ENCODE results near the gene SMC3.
"Not testable (repeated sequence)": the region's sequence is repeated elsewhere in the genome, so short reads cannot be mapped to it uniquely, and the experiment has no call there.

SMC3 gene

DNA sequence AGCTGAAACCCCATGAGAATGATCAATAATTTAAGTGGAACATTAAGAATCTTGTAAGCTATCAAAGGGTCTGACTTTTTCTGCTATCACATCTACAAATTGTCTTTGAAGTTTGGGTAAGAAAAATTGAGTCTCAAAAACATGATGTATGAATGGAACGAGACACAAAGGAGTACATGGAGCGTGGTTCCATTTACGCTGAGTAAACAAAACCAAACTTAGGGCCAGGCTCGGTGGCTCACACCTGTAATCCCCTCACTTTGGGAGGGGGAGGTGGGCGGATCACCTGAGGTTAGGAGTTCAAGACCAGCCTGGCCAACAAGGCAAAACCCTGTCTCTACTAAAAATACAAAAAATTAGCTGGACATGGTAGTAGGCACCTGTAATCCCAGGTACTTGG is 24.3 kb downstream of the SMC3 start:
- no peak for DNase-seq

DNA sequence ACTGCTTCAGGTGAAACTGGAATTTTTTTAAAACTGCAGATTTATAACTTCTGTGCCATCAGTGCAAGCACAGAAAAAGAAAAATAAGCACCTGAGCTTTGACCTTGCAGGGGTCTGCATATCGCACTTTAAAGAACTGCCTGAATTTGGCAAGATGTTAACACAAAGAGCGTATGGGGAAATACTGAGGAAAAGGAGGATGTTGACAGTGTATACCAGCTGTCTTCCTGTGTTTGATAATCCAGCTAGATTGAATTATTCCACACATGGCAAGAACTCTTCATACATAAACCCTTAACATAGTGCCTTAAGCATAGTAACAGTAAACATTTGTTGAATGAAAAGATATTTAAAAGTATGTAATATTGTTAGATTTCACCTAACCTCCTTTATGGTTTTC is 30.0 kb downstream of the SMC3 start:
- no peak for DNase-seq

DNA sequence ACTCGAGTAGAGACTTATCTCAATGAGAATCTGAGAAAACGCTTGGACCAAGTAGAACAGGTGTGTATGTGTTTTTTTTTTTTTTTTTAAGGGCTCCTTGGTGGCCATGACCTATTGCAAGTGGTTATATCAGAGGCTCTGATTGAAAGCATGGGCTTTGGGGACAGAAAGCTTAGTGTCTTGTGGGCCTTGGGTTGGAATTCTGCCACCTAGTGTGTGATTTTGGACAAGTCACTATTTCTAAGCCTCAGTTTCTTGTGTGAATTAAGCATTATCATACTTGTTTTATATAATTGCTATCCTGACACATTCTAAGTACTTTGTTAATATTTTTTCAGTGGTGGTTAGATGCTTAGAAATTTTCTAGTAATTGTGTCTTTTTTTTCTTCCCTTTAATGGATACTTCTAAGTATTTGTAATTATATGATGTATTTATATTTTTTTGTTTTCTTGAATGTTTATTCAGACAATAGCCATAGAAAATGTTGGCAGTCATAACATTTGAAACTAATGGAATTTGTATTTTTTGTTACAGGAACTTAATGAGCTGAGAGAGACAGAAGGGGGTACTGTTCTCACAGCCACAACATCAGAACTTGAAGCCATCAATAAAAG is 33.1 kb downstream of the SMC3 start:
- peak; percentile 80 for DNase-seq

DNA sequence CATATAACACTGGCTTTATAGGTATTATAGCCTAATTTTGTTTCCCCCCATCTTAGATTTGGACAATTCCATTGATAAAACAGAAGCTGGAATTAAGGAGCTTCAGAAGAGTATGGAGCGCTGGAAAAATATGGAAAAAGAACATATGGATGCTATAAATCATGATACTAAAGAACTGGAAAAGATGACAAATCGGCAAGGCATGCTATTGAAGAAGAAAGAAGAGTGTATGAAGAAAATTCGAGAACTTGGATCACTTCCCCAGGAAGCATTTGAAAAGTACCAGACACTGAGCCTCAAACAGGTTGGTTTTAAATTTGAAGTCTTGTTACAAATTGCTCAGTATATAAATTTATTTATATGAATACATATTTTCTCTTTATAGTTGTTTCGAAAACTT is 34.1 kb downstream of the SMC3 start:
- no peak for DNase-seq

DNA sequence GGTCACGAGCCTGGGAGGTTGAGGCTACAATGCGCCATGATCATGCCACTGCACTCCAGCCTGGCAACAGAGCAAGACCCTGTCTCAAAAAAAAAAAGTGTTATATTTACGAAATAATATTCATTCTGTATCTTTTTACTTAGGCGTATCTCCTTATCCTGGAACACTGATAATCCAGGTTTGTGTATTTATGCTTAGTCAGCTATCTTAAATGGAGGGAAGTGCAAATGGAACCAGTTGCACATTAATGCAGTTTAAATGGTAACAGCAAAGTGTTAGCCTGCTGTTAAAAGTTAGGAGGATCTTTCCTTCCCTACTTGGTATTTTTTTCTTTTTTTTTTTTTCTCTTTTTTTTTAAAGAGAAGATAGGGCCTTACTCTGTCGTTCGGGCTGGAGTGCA is 40.6 kb downstream of the SMC3 start:
- DNase-seq: no peak

DNA sequence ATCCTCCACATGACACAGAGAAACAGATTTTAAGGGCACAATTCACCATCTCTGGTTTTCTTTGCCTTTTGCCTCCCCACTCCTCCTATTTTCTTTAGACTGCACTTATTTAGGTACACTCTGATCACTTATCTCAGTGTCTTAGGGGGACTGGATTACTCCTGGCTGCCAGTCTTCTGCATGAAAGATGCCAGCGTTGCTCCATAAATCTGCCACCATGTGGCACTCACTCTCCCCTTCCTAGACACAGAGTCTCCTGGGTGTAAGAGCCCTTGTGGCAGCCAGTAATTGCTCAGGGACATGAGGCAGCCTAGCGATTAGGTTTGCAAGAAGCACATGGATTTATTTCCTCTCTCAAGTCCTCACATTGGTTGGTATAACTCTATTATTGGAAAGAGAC is 42.1 kb downstream of the SMC3 start:
- peak; percentile 34 for DNase-seq

DNA sequence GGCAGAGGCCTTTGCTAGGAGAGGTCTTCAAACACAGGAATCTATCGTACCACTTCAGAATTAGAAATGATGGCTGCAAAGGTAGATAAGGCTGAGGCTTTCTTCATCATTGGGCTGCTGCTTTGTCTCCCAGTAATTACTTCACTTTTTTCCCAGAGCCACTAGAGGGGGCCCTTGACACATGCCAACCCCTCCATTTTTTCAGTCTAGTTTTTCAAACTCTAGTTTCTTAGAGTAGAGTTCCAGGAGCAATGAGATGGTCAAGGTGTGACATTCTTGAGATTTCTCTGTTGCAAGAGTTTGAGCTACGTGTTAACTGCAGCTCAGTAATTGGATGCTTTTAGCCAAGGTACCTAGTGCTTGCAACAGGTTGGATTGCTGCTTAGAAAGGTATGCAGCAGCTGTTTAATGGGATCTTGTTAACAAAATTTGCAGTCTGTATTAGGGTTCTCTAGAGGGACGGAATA is 42.8 kb downstream of the SMC3 start:
- DNase-seq: peak; percentile 86

DNA sequence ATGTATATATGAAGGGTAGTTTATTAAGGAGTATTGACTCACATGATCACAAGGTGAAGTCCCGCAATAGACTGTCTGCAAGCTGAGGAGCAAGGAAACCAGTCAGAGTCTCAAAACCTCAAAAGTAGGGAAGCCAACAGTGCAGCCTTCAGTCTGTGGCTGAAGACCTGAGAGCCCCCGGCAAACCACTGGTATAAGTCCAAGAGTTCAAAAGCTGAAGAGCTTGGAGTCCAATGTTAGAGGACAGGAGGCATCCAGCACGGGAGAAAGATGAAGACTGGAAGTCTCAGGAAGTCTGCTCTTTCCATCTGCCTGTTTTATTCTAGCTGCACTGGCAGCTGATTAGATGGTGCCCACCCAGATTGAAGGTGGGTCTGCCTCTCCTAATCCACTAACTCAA is 43.3 kb downstream of the SMC3 start:
- DNase-seq: not testable (repeated sequence)

DNA sequence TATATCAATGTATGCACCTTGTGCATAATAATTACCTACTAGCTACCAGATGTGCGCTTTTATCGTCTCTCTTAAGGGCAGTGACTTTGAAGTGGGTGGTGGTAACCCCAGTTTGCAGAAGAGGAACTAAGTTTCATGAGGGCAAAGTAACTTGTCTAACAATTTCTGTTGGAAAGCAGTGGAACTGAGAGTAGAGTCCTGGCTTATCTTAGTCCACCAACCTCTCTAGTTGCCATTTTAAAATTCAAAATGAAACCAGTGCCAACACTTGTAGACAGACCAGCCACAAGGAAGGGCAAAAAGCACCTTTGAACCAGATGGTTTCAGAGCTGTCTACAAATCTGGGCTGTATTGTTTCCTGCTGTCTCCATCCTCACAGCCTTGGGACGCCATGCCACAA is 44.6 kb downstream of the SMC3 start:
- no peak for DNase-seq

DNA sequence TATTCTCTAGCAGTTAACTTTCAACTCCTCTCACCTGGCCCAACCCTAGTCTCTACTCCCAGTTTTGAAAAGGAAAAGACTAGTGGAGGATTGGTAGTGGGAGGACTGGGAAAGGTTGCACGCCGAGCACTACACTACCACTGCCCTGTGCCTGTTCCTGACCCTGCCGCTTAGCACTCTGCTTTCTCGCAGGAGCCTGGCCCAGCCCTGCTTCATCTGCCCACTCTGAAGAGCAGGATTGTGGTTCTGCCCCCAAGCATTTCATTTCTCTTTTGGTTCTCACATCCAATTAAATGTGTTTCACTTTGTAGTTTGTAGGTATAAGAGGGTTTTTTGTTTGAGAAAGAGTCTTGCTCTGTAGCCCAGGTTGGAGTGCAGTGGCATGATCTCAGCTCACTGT is 45.1 kb downstream of the SMC3 start:
- no peak for DNase-seq

DNA sequence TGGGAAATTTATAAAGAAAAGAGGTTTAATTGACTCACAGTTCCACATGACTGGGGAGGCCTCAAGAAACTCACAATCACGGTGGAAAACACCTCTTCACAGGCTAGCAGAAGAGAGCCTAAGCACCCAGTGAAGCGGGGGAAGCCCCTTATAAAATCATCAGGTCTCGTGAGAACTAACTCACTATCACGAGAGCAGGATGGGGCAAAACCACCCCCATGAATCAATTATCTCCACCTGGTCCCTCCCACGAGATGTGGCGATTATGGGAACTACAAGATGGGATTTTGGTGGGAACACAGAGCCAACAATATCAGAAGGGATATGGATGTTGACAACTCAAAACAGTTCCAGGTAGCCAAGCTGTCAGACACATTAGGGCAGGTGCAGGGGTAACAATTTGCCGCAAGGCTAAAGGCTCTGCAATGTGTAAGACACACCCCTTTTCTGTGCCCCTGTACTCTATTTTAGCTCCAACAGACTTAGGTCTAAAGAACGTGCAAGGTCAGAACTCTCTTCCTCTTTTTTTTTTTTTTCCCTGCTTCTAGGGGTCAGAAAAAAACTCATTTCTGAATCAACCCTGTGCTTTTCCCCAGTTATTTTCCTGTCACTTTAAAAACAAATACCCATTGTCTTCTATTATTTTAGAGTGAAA is 46.0 kb downstream of the SMC3 start:
- DNase-seq: no peak

DNA sequence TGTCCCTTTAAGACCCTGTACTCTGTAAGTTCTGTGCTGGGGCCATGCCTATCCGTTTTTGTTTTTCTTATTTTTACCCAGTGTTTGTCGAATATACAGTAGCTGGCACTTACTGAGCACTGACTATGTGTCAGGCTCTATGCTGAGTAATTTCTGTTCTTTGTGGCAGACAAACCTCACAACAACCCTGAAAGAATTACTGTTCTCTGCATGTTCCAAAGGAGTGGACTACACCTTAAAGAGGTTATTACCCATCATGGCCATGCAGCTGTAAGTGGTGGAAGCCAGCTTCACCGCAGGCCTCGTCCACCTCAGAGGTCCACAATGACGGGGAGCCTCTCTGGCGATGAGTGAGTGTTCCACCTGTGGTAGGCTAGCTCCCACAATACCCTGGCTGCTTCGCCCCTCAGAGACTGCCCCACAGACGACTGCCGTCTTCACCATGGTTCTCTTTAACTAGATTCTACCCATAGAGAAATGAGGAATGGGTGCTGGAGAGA is 46.6 kb downstream of the SMC3 start:
- no peak for DNase-seq

DNA sequence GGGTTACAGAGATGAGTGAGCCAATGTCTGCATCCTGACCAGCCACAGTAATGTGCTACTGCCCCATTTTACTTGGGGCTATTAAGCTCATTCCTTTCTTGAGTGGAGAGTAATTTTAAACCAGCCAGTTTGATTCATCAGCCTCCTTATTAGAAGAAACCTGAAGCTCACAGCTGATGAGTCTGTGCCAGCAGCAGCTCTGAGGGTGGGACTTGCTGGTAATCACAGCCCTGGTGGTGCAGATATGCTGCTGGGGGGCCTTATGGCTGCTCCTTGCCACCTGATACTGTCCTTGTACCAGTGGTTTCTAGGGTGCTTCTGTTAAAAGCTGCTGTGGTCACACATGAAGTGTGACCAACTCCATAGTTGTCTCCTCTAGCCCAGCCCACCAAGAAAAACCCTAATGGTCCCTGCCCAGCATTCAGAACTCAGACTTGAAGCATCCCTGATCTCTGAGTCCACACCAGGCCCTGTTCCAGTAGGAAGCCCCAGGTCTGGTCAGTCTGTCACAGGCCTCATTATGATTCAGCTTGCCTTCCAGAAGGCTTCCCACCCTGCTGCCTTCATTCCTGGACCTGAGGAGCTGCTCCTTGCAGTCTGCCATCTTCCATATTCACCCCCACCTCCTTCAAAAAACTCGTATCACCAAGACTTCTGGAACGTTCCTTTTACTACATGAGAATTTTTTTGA is 47.7 kb downstream of the SMC3 start:
- no peak for DNase-seq

DNA sequence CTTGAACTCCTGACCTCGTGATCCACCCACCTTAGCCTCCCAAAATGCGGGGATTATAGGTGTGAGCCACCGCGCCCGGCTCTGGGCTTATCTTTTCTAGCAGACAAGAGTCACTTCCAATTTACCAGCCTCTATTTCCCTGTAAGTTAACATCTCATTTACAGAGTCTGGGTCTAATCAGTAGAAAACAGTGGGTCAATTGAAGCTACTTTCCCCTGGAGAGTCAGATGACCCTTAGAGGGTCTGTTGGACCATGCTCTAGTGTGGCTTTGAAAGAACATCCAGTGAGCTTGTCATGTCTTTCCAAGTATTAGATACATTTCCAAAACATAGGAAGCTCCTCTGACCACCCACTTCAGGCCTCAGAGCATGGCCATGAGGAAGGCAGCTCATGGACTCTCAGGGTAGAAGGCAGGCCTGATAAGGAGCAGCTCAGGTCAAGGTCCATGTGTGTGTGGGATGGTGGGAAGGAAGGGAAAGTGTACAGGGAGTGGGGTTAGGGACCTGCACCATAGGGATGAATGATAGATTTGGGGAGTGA is 49.1 kb downstream of the SMC3 start:
- no peak for DNase-seq

DNA sequence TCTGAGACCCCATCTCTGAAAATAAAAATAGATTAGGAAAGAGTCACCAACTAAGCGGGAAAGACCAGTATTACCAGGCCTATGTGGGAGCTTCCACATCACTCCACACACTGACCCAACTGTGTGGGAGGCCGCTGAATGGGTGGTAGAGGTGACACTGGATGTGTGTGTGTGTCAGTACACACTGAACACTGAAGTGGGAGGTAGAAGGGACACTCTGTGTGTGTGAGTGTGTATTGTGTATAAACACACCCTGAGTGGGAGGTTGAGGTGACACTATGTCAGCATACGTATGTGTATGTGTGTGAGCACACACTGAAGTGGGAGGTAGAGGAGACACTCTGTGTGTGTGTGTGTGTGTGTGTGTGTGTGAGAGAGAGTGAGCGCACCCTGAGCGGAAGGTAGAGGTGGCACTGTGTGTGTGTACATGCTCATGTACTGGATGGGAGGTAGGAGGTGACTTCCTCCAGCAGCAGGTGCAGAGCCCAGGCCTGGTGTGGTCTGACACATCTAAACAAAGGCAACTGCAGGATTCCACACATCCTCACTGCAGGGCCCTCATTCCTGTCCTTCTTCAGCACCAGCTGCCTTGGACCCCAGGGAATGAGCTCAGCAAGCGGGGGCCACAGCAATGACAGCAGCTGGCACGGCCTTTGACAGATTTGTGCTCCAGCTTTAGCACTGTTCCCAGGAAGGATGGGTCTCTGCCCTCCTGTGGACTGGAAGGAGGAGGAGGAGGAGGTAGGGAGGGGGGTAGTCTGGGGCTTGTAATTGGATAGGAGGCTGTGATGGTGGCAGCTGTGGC is 50.1 kb downstream of the SMC3 start:
- DNase-seq: peak; percentile 69

DNA sequence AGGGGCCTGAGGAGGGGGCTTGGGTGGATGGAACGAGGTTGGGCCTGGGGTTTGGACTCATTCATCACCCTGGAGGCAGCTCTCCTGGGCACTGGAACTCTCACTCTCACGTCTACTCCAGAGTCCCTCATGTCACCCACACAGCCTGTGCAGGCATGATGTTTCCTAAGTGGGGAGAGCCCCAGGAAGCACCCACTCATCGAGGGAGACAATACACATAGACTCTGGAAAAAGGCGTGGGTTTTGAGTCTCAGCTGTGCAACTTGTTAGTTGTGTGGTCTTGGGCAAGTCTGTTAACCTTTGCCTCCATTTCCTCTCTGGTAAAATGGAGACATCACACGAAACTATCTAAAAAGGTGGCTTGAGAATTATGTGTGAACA is 50.7 kb downstream of the SMC3 start:
- no peak for DNase-seq

DNA sequence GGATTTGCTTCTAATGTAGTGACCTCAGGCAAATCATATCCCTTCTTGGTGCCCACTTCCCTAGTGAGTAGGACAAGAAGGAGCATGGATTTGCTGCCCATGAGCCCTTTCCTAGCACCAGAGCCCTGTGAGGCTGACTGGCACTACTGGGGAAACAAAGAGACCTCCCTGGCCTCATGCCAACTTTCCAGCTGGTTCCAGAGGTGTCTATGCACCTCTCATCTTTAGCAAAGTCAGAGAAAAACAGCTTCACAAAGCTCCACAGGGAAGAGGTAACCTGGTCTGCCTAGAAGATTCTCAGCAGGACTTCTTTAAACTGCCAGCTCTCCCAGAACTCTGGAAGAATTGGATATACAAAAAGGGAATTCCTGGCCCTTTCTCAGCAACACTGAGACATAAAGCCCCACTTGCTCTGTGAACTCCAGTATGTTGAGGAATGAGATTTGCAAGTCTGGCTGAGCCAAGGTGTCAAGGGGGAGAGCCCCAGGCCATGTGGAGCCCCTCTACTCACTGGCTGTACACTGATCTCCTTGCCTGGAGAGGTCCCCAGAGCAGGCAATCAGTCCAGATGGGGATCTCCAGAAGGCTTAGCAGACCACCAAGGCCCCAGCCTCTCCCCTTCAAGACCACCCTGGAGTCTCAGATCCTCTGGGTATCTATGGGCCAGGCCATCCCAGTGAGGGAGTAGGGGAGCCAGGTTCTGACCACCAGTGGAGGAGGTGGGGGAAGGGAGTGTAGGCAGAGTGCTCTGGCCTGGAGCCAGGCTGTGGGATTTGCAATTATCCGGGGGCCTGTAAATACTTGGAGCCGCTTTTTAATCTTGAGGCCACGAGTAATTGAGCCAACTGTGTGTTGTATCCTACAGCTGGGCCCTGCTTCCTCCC is 52.3 kb downstream of the SMC3 start:
- peak; percentile 48 for DNase-seq

DNA sequence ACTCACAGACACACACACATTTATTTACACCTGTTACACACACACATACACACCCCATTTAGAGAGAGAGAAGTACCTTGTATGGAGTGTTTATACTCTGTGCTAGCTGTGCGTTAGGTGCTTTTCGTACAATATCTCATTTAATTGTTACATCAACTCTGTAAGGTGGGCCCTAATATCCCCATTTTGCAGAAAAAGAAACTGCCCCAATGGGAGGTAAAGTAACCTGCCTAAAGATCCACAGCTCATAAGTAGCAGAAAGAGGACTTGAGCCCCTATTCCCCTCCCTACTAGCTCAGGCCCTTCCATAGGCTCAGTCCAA is 52.9 kb downstream of the SMC3 start:
- no peak for DNase-seq

DNA sequence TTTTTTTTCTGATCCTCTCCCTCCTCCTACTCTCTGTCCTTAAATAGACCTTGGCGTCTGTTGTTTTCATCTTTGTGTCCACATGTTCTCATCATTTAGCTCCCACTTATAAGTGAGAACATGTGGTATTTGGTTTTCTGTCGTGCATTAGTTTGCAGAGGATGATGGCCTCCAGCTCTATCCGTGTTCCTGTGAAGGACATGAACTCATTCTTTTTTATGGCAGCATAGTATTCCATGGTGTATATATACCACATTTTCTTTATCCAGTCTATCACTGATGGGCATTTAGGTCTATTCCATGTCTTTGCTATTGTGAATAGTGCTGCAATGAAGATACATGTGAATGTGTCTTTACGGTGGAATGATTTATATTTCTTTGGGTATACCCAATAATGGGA is 55.8 kb downstream of the SMC3 start:
- not testable (repeated sequence) for DNase-seq

DNA sequence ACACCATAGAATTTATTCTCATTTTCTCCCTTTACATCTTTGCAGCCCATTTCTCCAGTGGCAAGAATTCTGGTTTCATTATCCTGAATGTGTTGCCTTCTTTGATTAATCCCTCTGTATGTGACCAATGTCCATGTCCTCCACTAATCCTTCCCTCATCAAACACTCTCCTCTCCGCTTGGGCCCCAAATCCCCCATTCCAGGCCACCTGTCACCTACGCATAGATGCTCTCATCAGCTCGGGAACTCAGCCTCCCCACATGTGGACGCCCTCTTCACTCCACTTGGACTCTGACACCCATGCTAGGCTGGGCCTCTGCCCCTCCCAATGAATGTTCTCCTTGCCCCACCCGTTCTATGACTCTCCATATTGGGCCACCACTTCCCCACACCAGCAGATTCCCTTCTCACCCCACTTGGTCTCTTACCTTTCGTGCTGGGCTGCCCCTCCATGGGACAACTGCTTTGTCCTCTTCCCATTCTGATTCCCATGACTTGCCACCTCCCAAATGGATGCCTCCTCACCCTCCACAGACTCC is 57.9 kb downstream of the SMC3 start:
- no peak for DNase-seq

DNA sequence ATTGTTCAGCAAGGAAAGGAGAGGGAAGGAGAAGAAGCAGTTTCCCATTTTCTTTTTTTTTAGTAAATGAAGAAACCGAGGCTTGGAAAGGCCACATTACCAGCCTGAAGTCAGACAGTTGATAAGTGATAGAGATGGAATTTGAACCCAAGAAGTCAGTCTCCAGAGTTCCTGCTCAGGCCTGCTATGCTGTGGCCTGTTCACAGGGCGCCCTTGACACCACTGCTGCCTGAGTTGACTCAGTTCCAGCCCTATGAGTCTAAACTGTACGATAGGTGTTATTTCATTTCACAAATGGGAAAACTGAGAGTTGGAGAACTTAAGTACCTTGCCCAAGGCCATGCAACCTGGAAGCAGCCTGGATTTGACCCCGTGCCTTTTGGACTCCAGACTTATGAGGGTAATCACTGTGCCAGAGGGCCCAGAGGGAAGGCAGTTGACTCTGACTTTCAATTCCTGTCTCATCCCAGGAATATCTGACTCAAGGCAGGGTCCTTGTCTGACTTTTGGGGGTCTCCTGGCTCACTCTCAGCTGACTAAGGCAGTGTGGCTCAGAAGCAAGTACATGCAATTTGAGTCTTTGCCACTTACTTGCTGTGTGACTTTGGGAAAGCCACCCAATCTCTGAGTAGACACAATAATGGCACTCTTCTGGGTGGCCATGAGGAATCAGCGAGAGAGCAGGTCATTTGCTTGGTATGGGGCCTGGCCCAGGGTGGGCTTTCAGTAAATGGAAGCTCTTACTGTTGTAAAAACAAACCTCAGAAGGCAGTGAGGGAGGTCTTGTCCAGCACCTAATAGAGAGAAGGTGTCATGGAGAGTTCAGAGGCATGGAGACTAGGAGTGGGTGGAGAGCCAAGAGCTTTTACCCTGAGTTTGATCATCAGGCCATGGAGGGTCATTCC is 58.7 kb downstream of the SMC3 start:
- DNase-seq: no peak

All from eye (tissue), 1 donor.